ENCODE data around the gene FYCO1.

DNA sequence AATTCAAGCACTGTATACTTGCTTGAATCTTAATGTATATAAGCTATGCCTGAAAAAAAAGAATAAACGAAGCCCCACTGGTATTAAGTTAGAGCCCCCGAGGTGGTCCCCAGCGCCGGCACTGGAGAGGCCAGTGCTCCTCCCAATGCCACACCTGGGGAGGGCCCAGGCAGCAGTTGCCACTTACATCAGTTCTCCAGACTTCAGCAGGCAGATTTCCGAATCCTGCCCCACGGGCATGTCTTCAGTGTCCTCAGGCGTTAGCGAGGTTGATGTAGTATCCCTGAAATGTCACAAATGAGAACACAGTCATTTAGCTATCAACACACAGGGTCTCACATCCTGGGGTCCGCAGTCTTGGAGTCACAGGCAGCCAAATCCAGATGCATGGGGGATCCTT, 59.4 kb downstream of the FYCO1 start:
- TF ChIP-seq HDAC2 (IDR thresholded peaks at IDR 0.05; ENCODE audit: borderline replicate concordance in 1 of 2, low read depth in 2 of 2, low read length in 2 of 2) (no peak), EZH2 (IDR thresholded peaks at IDR 0.05; ENCODE audit: low read depth, low read length, severe bottlenecking) (no peak), POLR2AphosphoS5 (IDR thresholded peaks at IDR 0.05; ENCODE audit: low read depth, low read length) (no peak), POLR2A (IDR thresholded peaks at IDR 0.05; ENCODE audit: control extremely low read depth in 1 of 2, low read depth in 2 of 2, low read length in 2 of 2) (no peak), SUZ12 (IDR thresholded peaks at IDR 0.05; ENCODE audit: low read length) (no peak), RAD21 (IDR thresholded peaks at IDR 0.05 in 1 of 2, conservative IDR thresholded peaks at IDR 0.05 in 1 of 2; ENCODE audit: low read depth in 2 of 2, low read length in 2 of 2) (no peak), SP1 (IDR thresholded peaks at IDR 0.05; ENCODE audit: low read depth, low read length) (no peak), TBP (IDR thresholded peaks at IDR 0.05; ENCODE audit: low read depth, low read length) (no peak), RXRA (IDR thresholded peaks at IDR 0.05; ENCODE audit: insufficient read depth, low read depth, low read length) (no peak)
- TF ChIP-seq, protein P1, sequence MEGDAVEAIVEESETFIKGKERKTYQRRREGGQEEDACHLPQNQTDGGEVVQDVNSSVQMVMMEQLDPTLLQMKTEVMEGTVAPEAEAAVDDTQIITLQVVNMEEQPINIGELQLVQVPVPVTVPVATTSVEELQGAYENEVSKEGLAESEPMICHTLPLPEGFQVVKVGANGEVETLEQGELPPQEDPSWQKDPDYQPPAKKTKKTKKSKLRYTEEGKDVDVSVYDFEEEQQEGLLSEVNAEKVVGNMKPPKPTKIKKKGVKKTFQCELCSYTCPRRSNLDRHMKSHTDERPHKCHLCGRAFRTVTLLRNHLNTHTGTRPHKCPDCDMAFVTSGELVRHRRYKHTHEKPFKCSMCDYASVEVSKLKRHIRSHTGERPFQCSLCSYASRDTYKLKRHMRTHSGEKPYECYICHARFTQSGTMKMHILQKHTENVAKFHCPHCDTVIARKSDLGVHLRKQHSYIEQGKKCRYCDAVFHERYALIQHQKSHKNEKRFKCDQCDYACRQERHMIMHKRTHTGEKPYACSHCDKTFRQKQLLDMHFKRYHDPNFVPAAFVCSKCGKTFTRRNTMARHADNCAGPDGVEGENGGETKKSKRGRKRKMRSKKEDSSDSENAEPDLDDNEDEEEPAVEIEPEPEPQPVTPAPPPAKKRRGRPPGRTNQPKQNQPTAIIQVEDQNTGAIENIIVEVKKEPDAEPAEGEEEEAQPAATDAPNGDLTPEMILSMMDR (IDR thresholded peaks at IDR 0.05; ENCODE audit: control extremely low read depth in 1 of 3, insufficient read depth in 1 of 3, low read depth in 1 of 3, low read length in 3 of 3): no peak
- TF ChIP-seq, protein P2, sequence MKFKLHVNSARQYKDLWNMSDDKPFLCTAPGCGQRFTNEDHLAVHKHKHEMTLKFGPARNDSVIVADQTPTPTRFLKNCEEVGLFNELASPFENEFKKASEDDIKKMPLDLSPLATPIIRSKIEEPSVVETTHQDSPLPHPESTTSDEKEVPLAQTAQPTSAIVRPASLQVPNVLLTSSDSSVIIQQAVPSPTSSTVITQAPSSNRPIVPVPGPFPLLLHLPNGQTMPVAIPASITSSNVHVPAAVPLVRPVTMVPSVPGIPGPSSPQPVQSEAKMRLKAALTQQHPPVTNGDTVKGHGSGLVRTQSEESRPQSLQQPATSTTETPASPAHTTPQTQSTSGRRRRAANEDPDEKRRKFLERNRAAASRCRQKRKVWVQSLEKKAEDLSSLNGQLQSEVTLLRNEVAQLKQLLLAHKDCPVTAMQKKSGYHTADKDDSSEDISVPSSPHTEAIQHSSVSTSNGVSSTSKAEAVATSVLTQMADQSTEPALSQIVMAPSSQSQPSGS (IDR thresholded peaks at IDR 0.05; ENCODE audit: low read length): no peak
- TF ChIP-seq, protein P3, sequence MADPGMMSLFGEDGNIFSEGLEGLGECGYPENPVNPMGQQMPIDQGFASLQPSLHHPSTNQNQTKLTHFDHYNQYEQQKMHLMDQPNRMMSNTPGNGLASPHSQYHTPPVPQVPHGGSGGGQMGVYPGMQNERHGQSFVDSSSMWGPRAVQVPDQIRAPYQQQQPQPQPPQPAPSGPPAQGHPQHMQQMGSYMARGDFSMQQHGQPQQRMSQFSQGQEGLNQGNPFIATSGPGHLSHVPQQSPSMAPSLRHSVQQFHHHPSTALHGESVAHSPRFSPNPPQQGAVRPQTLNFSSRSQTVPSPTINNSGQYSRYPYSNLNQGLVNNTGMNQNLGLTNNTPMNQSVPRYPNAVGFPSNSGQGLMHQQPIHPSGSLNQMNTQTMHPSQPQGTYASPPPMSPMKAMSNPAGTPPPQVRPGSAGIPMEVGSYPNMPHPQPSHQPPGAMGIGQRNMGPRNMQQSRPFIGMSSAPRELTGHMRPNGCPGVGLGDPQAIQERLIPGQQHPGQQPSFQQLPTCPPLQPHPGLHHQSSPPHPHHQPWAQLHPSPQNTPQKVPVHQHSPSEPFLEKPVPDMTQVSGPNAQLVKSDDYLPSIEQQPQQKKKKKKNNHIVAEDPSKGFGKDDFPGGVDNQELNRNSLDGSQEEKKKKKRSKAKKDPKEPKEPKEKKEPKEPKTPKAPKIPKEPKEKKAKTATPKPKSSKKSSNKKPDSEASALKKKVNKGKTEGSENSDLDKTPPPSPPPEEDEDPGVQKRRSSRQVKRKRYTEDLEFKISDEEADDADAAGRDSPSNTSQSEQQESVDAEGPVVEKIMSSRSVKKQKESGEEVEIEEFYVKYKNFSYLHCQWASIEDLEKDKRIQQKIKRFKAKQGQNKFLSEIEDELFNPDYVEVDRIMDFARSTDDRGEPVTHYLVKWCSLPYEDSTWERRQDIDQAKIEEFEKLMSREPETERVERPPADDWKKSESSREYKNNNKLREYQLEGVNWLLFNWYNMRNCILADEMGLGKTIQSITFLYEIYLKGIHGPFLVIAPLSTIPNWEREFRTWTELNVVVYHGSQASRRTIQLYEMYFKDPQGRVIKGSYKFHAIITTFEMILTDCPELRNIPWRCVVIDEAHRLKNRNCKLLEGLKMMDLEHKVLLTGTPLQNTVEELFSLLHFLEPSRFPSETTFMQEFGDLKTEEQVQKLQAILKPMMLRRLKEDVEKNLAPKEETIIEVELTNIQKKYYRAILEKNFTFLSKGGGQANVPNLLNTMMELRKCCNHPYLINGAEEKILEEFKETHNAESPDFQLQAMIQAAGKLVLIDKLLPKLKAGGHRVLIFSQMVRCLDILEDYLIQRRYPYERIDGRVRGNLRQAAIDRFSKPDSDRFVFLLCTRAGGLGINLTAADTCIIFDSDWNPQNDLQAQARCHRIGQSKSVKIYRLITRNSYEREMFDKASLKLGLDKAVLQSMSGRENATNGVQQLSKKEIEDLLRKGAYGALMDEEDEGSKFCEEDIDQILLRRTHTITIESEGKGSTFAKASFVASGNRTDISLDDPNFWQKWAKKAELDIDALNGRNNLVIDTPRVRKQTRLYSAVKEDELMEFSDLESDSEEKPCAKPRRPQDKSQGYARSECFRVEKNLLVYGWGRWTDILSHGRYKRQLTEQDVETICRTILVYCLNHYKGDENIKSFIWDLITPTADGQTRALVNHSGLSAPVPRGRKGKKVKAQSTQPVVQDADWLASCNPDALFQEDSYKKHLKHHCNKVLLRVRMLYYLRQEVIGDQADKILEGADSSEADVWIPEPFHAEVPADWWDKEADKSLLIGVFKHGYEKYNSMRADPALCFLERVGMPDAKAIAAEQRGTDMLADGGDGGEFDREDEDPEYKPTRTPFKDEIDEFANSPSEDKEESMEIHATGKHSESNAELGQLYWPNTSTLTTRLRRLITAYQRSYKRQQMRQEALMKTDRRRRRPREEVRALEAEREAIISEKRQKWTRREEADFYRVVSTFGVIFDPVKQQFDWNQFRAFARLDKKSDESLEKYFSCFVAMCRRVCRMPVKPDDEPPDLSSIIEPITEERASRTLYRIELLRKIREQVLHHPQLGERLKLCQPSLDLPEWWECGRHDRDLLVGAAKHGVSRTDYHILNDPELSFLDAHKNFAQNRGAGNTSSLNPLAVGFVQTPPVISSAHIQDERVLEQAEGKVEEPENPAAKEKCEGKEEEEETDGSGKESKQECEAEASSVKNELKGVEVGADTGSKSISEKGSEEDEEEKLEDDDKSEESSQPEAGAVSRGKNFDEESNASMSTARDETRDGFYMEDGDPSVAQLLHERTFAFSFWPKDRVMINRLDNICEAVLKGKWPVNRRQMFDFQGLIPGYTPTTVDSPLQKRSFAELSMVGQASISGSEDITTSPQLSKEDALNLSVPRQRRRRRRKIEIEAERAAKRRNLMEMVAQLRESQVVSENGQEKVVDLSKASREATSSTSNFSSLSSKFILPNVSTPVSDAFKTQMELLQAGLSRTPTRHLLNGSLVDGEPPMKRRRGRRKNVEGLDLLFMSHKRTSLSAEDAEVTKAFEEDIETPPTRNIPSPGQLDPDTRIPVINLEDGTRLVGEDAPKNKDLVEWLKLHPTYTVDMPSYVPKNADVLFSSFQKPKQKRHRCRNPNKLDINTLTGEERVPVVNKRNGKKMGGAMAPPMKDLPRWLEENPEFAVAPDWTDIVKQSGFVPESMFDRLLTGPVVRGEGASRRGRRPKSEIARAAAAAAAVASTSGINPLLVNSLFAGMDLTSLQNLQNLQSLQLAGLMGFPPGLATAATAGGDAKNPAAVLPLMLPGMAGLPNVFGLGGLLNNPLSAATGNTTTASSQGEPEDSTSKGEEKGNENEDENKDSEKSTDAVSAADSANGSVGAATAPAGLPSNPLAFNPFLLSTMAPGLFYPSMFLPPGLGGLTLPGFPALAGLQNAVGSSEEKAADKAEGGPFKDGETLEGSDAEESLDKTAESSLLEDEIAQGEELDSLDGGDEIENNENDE (IDR thresholded peaks at IDR 0.05; ENCODE audit: insufficient replicate concordance, low read length): no peak
